Spinal cord (tissue), 10 donors: ENCODE measurements around the gene SMAD6. TPM values are rescaled to one million over a fixed set of nuclear protein-coding genes. Genes with fewer than 3 reads are reported as not detected.

ENCODE experiments used
- DNase-seq, 6 donors: peaks; one replicate each; pipeline versions ENCODE4 v3.0.0 to v3.0.0-alpha.2; 2013 to 2015; ENCODE audit warnings: low spot score in 6 of 6, low read depth in 4 of 6
- H3K27ac ChIP-seq: one replicate; pipeline ENCODE4 v1.5.1; 2013; ENCODE audit warnings: low read depth, low read length, control low read depth
- H3K27me3 ChIP-seq: one replicate; pipeline ENCODE4 v1.6.1; 2013; ENCODE audit warnings: low read length; ENCODE audit not compliant: control insufficient read depth, insufficient read depth
- H3K36me3 ChIP-seq: one replicate; pipeline ENCODE4 v1.6.1; 2013; ENCODE audit warnings: low read length; ENCODE audit not compliant: control insufficient read depth, insufficient read depth
- H3K4me1 ChIP-seq: one replicate; pipeline ENCODE4 v1.6.1; 2013; ENCODE audit warnings: low read length; ENCODE audit not compliant: control insufficient read depth, insufficient read depth
- H3K4me3 ChIP-seq: one replicate; pipeline ENCODE4 v1.5.1; 2013; ENCODE audit warnings: low read depth, low read length, control low read depth
- H3K9me3 ChIP-seq: one replicate; pipeline ENCODE4 v1.6.1; 2013; ENCODE audit warnings: low read length; ENCODE audit not compliant: control insufficient read depth, insufficient read depth
- WGBS: methylation state at CpG from one replicate; pipeline ENCODE4 v1.1.5; 2013; ENCODE audit warnings: missing lambda C conversion rate; ENCODE audit not compliant: insufficient coverage; 5-methylcytosine and 5-hydroxymethylcytosine counted together
- polyA plus RNA-seq, 2 donors: library from polyadenylated mRNA; unstranded; fragments of 120-200 nt; gene quantifications; one replicate each; pipeline ENCODE4 v1.2.1, GENCODE V29; 2013; ENCODE audit not compliant: insufficient read length in 2 of 2
- total RNA-seq, 2 donors: library from RNA; depleted of rRNA in 1 of 2; stranded (reverse); fragments of 120-200 nt in 1 of 2; fragments of >200 nt in 1 of 2; gene quantifications; one replicate each; pipeline versions ENCODE4 v1.2.3 to v1.2.4, GENCODE V29; 2013 to 2014
- donor health status: healthy.

SMAD6 gene
- total and polyA plus RNA-seq, 4 donors = 7.7 to 22.0 (median 10.3) TPM

DNA sequence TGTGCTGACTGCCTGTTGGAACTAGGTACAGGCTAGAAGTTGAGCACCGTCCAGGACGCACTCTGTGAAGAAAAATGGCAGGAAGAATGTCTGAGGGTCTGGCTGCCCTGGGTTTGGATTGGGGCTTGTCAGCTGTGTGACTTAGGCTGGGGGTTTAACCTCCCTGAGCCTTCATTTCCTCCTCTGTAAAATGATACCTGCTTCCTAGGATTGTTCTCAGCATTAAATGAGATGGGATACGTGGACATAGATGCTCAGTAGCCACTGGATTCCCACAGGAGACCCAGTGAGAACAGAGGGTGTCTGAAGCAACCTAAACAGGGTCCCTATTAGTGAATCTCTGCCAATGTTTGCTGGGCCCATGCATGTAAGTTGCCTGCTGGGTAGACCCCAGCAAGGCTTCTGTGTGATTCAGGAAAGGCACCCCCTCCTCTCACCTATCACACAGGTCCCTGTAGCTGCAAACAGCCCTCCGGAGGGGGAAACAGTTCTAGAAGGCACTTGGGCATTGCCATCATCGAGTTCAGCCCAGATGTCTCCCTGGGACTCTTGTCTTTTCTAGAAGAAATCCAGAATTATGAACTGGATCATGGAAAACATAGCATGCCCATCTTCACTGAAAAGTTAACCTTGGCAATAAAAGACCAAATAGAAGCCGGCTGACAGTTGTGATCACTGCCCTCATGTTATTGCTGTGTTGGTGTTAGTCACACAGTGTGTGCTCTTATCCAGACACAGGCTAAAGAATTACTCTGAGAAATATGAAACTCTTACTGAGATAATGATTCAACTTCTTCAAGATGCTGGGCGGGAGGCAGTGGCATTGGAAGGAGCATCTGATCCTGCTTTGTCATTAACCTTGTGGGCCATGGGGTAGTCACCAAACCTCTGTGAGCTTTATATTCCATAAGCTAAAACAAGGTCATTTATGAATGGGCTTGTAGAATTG lies 64.5 kb downstream of the SMAD6 start:
- Histone ChIP-seq H3K27me3 (no peaks in the 10 kb centered on the region), H3K36me3 (no peaks in the 10 kb centered on the region), H3K4me3 (no peak overlapping the region), H3K4me1 (peaks cover 59% of the 10 kb centered on the region), H3K9me3 (no peaks in the 10 kb centered on the region), H3K27ac (no peak overlapping the region)
- no peak for DNase-seq
- WGBS = 74% methylated on average over 3 of the region's 7 CpGs

DNA sequence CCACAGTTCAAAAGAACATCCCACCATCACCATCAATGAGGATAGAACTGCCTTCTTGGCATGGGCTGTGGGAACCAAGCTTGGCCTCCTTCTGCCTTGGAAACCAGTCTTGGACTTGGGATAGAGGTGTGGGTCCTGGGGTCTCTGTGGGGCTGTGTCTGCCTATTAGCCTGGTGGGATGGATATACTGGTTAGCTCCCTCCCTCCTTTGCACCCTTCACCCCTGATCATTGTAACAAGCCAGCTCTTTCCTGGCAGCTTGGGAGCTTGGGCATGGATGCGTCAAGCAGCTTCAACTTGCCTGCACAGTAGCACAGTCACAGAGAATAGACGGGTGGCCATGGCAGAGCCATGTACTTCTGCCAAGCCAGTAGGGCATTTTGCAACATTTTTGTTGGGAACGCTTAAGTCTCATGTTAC lies 65.2 kb downstream of the SMAD6 start:
- no peak overlapping the region for H3K27ac ChIP-seq
- H3K9me3 ChIP-seq = no peaks in the 10 kb centered on the region
- WGBS = 55% methylated on average over 2 of the region's 3 CpGs
- peaks cover 2% of the 10 kb centered on the region for H3K27me3 ChIP-seq
- no peak overlapping the region for H3K4me3 ChIP-seq
- H3K4me1 ChIP-seq = peaks cover 55% of the 10 kb centered on the region
- H3K36me3 ChIP-seq = no peaks in the 10 kb centered on the region
- peak in 4 of 6 donors; percentile 17 to 74 (median 42) for DNase-seq

DNA sequence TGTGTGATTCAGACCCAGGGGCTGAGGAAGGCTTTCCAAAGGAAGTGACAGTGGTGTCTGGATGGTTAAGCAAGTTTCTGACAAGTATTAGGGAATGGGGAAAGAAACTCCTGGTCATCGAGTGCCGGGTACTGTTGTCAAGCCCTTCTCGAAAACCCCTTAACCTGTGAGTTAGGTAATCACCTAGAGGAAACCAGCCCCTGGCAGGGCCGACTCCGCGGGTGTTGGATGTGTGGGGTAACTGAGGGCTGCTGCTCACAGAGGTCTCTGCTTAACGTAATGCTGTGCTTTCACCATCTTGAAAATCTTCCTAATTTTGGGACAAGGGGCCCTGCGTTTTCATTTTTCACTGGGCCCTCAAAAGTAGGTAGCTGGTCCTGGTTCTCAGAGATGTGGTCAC lies 67.0 kb downstream of the SMAD6 start:
- peaks cover 49% of the 10 kb centered on the region for H3K4me1 ChIP-seq
- H3K9me3 ChIP-seq = no peaks in the 10 kb centered on the region
- H3K36me3 ChIP-seq = no peaks in the 10 kb centered on the region
- no peak for DNase-seq
- 100% methylated on average over 5 of the region's 8 CpGs for WGBS
- no peak overlapping the region for H3K4me3 ChIP-seq
- H3K27me3 ChIP-seq = peaks cover 2% of the 10 kb centered on the region
- H3K27ac ChIP-seq = no peak overlapping the region

- Histone ChIP-seq H3K36me3 (no peaks in the 10 kb centered on the region), H3K4me3 (no peak overlapping the region), H3K27ac (peak overlapping the region; percentile 20), H3K9me3 (no peaks in the 10 kb centered on the region), H3K27me3 (peaks cover 2% of the 10 kb centered on the region), H3K4me1 (peaks cover 58% of the 10 kb centered on the region)
- 67% methylated on average over 13 of the region's 14 CpGs for WGBS
- no peak for DNase-seq
Measured at GRCh38 chr15:66770518-66771350, 68.7 kb downstream of the SMAD6 start.

DNA sequence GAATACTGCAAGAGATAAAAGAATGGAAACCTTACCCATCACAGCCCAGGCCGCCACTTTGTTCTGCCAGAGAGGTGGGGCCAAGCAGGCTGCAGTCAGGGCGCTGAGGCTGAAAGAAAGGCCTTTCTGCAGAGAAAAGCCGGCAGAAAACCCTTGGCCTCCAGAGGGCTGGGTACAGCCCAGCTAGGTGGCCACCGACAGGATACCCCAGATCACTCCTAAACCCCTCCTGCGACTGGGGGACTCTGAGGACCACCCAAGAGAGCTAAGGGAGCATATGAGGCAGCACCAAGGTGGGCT lies 69.3 kb downstream of the SMAD6 start:
- no peak overlapping the region for H3K4me3 ChIP-seq
- 36% methylated on average over 3 of the region's 5 CpGs for WGBS
- DNase-seq = no peak
- no peaks in the 10 kb centered on the region for H3K9me3 ChIP-seq
- peak overlapping the region; percentile 20 for H3K27ac ChIP-seq
- H3K27me3 ChIP-seq = peaks cover 2% of the 10 kb centered on the region
- no peaks in the 10 kb centered on the region for H3K36me3 ChIP-seq
- peaks cover 56% of the 10 kb centered on the region for H3K4me1 ChIP-seq

- WGBS = 58% methylated on average over 6 of the region's 7 CpGs
- Histone ChIP-seq H3K4me1 (peaks cover 52% of the 10 kb centered on the region), H3K27me3 (peaks cover 2% of the 10 kb centered on the region), H3K36me3 (no peaks in the 10 kb centered on the region), H3K4me3 (no peak overlapping the region), H3K9me3 (no peaks in the 10 kb centered on the region), H3K27ac (peak overlapping the region; percentile 26)
- DNase-seq = no peak
Measured at GRCh38 chr15:66772604-66773128, 70.6 kb downstream of the SMAD6 start.

DNA sequence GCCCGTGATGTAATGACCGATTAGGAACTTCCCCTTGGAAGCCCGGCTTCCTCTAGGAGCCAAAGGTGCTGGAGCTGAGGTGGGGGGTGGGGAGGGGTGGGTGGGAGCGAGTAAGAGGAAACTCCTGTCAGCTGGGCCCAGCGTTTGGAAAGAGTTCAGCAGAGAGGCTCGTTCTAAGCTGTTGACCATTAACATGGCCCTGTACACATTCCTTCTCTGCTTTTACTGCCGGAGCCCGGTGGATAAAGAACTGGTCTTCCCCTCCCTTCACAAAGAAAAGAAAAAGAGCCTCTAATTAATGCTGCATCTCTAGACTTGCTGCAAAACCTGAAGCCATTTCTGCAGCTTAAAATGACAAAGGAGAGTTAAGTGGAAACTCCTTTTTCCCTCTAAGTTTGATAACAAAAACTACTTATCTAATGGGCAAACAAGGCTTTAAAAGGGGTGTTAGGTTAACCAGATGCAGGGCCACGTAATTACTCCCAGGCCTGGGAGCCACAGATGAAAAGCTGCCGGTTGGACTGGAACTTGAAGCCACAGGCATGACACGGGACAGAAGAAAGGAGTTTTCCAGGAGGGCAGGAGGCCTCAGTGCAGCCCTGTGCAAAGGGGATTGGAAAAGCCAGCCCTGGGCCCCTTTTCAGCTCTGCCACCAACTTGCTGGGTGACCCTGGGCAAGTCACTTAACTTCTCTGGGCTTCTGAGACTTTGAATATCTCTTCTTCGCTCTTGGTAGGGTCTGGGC lies 71.3 kb downstream of the SMAD6 start:
- Histone ChIP-seq H3K9me3 (no peaks in the 10 kb centered on the region), H3K27me3 (peaks cover 2% of the 10 kb centered on the region), H3K36me3 (no peaks in the 10 kb centered on the region), H3K27ac (peak overlapping the region; percentile 65), H3K4me1 (peaks cover 48% of the 10 kb centered on the region), H3K4me3 (no peak overlapping the region)
- DNase-seq = no peak
- WGBS = 64% methylated on average over 6 of the region's 12 CpGs

DNA sequence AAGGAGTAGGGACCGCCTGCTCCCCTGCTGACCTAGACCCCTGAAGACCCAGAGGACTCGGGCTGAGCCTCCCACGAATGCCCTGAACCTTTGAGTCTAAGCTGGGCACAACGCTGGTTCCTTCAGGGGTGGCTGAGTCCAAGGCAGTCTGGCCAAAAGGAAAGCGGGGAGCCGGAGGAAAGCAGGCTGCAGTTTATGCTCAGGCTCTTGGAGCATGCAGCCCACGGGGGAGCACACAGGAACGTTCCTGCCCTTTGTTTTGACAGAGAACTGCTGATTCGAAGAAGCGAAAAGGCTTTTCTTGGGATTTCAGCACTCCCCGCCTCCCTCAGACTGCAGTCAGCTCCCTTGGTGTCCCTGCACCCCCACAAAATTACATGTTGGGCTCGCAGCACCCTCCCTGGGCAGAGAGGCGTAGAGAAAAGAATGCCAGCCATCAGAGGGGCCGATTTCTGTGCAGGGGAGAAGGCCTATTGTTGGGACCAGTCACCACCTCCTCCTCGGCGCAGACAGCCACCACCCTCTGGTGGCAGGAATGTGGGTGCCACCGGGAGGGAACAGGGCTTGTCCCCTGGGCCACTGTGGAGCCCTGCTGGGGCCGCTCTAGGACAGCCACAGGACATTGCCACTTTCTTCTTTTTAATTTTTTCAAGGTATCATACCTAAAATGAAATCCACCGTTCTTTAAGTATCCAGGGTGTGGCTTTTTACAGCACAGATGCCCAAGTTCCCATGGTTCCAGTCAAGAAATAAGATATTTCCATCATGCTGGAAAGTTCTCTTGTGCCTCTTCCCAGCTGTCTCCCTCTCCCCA lies 72.2 kb downstream of the SMAD6 start:
- peak overlapping the region; percentile 33 for H3K27ac ChIP-seq
- H3K36me3 ChIP-seq = no peaks in the 10 kb centered on the region
- H3K4me3 ChIP-seq = no peak overlapping the region
- H3K9me3 ChIP-seq = no peaks in the 10 kb centered on the region
- WGBS = 30% methylated on average over 16 of the region's 19 CpGs
- H3K4me1 ChIP-seq = peaks cover 49% of the 10 kb centered on the region
- peaks cover 2% of the 10 kb centered on the region for H3K27me3 ChIP-seq
- peak; percentile 39 to 90 (median 56) for DNase-seq
